K562 (cell line): ENCODE measurements around the gene HARS2. TPM values are rescaled to one million over a fixed set of nuclear protein-coding genes. Genes with fewer than 3 reads are reported as not detected.

ENCODE experiments used
- CBFA2T3 ChIP-seq: fragments of 450-650 bp; IDR thresholded peaks from 2 replicates; pipeline ENCODE4 v1.6.1; 2017
- CEBPB ChIP-seq: fragments of 450-650 bp; IDR thresholded peaks from 2 replicates; pipeline ENCODE4 v1.6.1; 2016; ENCODE audit warnings: missing genetic modification characterization, missing compliant biosample characterization
- EHMT2 ChIP-seq: fragments of 450-650 bp; IDR thresholded peaks from 2 replicates; pipeline ENCODE4 v1.6.1; 2018; ENCODE audit warnings: antibody characterized with exemption
- ELF4 ChIP-seq: fragments of 450-650 bp; formaldehyde crosslinking; IDR thresholded peaks from 2 replicates; pipeline ENCODE4 v1.4.0; 2022; ENCODE audit warnings: missing genetic modification characterization
- HDAC6 ChIP-seq: IDR thresholded peaks from 2 replicates; pipeline ENCODE4 v1.6.1; 2012; ENCODE audit warnings: low read depth, mild to moderate bottlenecking, control low read depth, inconsistent platforms, low read length, moderate library complexity
- HNRNPL ChIP-seq: fragments of 200-400 bp; formaldehyde crosslinking; IDR thresholded peaks from 2 replicates; pipeline ENCODE4 v1.6.1; 2017; ENCODE audit warnings: low read depth, mild to moderate bottlenecking, low read length
- HNRNPUL1 ChIP-seq: fragments of 200-400 bp; formaldehyde crosslinking; IDR thresholded peaks from 2 replicates; pipeline ENCODE4 v1.6.1; 2017; ENCODE audit warnings: low read length
- JUND ChIP-seq, 2 experiments: IDR thresholded peaks; 2 replicates in 1 of 2; 3 replicates in 1 of 2; pipeline ENCODE4 v1.6.1; 2011; ENCODE audit warnings: borderline replicate concordance in 2 of 2, low read depth in 2 of 2, low read length in 2 of 2, improper control_type of control experiment in 1 of 2, missing biosample characterization in 1 of 2, missing genetic modification characterization in 1 of 2, missing genetic modification reagents in 1 of 2
- MAFK ChIP-seq: IDR thresholded peaks from 2 replicates; pipeline ENCODE4 v1.6.1; 2011; ENCODE audit warnings: low read length, improper control_type of control experiment
- OTX1 ChIP-seq: fragments of 450-650 bp; formaldehyde crosslinking; IDR thresholded peaks from 2 replicates; pipeline ENCODE4 v1.4.0; 2022; ENCODE audit warnings: mild to moderate bottlenecking
- PURB ChIP-seq: sonication (generic); formaldehyde crosslinking; IDR thresholded peaks from 2 replicates; pipeline ENCODE4 v1.9.0; 2021; ENCODE audit warnings: low read depth, mild to moderate bottlenecking, missing genetic modification reagents
- SAFB2 ChIP-seq: fragments of 200-400 bp; formaldehyde crosslinking; IDR thresholded peaks from 2 replicates; pipeline ENCODE4 v1.6.1; 2018; ENCODE audit warnings: borderline replicate concordance, low read length, low read depth, moderate library complexity; ENCODE audit not compliant: severe bottlenecking
- TAF15 ChIP-seq: fragments of 200-400 bp; formaldehyde crosslinking; IDR thresholded peaks from 2 replicates; pipeline ENCODE4 v1.6.1; 2017; ENCODE audit warnings: mild to moderate bottlenecking, low read depth, low read length, moderate library complexity
- TBP ChIP-seq: optimal IDR thresholded peaks from 2 replicates; pipeline ENCODE3; 2011; ENCODE audit warnings: low read depth, low read length, improper control_type of control experiment
- ZBED1 ChIP-seq: IDR thresholded peaks from 2 replicates; pipeline ENCODE4 v1.6.1; 2014
- ZC3H8 ChIP-seq: fragments of 450-650 bp; IDR thresholded peaks from 2 replicates; pipeline ENCODE4 v1.6.1; 2017
- ZKSCAN8 ChIP-seq: fragments of 200-800 bp; sonication (Bioruptor generic); IDR thresholded peaks from 2 replicates; pipeline ENCODE4 v1.6.1; 2016; ENCODE audit warnings: missing genetic modification characterization, missing compliant biosample characterization
- ZNF347 ChIP-seq: fragments of 450-650 bp; formaldehyde crosslinking; IDR thresholded peaks from 2 replicates; pipeline ENCODE4 v1.4.0; 2020; ENCODE audit warnings: low read depth, mild to moderate bottlenecking, moderate library complexity
- polyA plus RNA-seq, 8 experiments: library from polyadenylated mRNA; depleted of rRNA in 4 of 8; stranded (reverse) in 5 of 8; unstranded in 3 of 8; fragments of >200 nt; fragmentation: Nextera tagmentation in 2 of 8; fragmentation: Illumina TruSeq in 1 of 8; extraction: Ambion mirVana in 2 of 8; extraction: Trizol in 1 of 8; gene quantifications; 2 replicates each; pipeline versions ENCODE4 v1.2.1 to v1.2.3, GENCODE V29; 2011 to 2014; ENCODE audit warnings: inconsistent platforms in 1 of 8, missing spikeins in 1 of 8
- total RNA-seq, 7 experiments: library from RNA; depleted of rRNA in 6 of 7; stranded (reverse); fragments of >200 nt in 6 of 7; fragmentation: Illumina TruSeq in 2 of 7; extraction: Trizol in 2 of 7; gene quantifications; 2 replicates each; pipeline versions ENCODE4 v1.2.1 to v1.2.3, GENCODE V29; 2011 to 2021; ENCODE audit warnings: low replicate concordance in 1 of 7
- TF ChIP-seq, protein P1 (sequence below): sonication (generic); formaldehyde crosslinking; IDR thresholded peaks from 2 replicates; pipeline ENCODE4 v1.8.1; 2023; ENCODE audit warnings: mild to moderate bottlenecking, missing genetic modification reagents
- TF ChIP-seq, protein P2 (sequence below): fragments of 150-350 bp; conservative IDR thresholded peaks from 2 replicates; pipeline ENCODE4 v1.6.1; 2014; ENCODE audit warnings: low read length
- TF ChIP-seq, protein P3 (sequence below): fragments of 250-450 bp; sonication (Bioruptor Pico); IDR thresholded peaks from 2 replicates; pipeline ENCODE4 v1.8.0; 2021; ENCODE audit warnings: moderate library complexity, mild to moderate bottlenecking, inconsistent platforms
- TF ChIP-seq, protein P4 (sequence below), 2 experiments: IDR thresholded peaks; 2 replicates each; pipeline ENCODE4 v1.6.1; 2011; ENCODE audit warnings: borderline replicate concordance in 1 of 2, control low read depth in 1 of 2, low read depth in 1 of 2, low read length in 1 of 2, mild to moderate bottlenecking in 1 of 2, mixed read lengths in 1 of 2, moderate library complexity in 1 of 2; ENCODE audit not compliant: insufficient read depth in 1 of 2, insufficient read length in 1 of 2, poor library complexity in 1 of 2, severe bottlenecking in 1 of 2; ENCODE audit errors: extremely low read depth in 1 of 2

HARS2 gene
- total and polyA plus RNA-seq, 9 of the 15 experiments (the other 6 are each of a cell fraction or from before 2014, with no cell fraction given) = 8.5 to 41.6 (median 27.1) TPM

DNA sequence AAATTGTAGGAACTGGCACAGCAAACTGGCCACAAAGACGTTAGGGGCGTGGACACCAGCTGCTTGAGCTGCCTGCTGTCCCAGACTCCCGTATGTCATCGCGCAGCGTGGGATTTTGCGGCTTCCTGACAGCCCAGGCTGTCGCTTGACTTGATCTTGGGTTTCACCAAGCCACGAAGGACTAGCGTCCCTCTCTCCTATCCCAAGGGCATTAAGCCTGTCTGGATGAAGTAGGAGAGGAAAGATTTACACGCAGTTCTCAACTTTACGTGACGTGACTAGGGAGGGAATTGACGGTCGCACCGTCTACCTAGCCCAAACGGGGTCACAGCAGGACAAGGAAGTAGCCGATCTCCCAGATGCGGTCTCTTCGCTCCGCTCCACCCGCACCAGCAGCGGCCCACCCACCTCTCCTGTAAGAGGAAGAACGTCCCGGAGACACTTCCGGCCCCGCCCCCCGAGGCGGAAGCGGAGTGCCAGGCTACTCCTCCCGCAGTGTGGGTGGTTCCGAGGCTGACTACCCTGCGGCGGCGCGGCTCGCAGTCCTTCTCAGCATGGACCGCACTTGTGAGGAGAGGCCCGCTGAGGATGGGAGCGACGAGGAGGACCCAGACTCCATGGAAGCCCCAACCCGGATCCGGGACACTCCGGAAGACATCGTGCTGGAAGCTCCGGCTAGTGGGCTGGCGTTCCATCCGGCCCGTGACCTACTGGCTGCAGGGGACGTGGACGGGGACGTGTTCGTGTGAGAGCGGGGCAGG lies 26.7 kb upstream of the HARS2 start, which contains the start of gene WDR55 (continued):
- TF ChIP-seq, protein P1, sequence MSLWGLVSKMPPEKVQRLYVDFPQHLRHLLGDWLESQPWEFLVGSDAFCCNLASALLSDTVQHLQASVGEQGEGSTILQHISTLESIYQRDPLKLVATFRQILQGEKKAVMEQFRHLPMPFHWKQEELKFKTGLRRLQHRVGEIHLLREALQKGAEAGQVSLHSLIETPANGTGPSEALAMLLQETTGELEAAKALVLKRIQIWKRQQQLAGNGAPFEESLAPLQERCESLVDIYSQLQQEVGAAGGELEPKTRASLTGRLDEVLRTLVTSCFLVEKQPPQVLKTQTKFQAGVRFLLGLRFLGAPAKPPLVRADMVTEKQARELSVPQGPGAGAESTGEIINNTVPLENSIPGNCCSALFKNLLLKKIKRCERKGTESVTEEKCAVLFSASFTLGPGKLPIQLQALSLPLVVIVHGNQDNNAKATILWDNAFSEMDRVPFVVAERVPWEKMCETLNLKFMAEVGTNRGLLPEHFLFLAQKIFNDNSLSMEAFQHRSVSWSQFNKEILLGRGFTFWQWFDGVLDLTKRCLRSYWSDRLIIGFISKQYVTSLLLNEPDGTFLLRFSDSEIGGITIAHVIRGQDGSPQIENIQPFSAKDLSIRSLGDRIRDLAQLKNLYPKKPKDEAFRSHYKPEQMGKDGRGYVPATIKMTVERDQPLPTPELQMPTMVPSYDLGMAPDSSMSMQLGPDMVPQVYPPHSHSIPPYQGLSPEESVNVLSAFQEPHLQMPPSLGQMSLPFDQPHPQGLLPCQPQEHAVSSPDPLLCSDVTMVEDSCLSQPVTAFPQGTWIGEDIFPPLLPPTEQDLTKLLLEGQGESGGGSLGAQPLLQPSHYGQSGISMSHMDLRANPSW (CRISPR knock-in tag) = 0 out of 2 replicates have a peak, but pooled peaks have one; percentile 5
- TF ChIP-seq OTX1 (CRISPR knock-in tag) (no peak; the same call in 1 of the 2 replicates), ZNF347 (CRISPR knock-in tag) (no peak), TAF15 (no peak), EHMT2 (no peak), SAFB2 (no peak), CEBPB (no peak), TBP (peak; percentile 70), HDAC6 (no peak), CBFA2T3 (peak; percentile 25; the same call in 1 of the 2 replicates), HNRNPUL1 (no peak), ELF4 (CRISPR knock-in tag) (peak; percentile 78; the same call in 1 of the 2 replicates), HNRNPL (no peak), JUND (IDR thresholded peaks at IDR 0.05; ENCODE audit: borderline replicate concordance, low read depth, low read length) (no peak; the same call in 1 of the 2 replicates), JUND (tag; IDR thresholded peaks at IDR 0.05; ENCODE audit: borderline replicate concordance, low read depth, low read length) (no peak; the same call in 1 of the 3 replicates), ZC3H8 (no peak), ZKSCAN8 (CRISPR knock-in tag) (no peak), MAFK (no peak), ZBED1 (0 out of 2 replicates have a peak, but pooled peaks have one; percentile 14), PURB (CRISPR knock-in tag) (no peak)
- TF ChIP-seq, protein P2, sequence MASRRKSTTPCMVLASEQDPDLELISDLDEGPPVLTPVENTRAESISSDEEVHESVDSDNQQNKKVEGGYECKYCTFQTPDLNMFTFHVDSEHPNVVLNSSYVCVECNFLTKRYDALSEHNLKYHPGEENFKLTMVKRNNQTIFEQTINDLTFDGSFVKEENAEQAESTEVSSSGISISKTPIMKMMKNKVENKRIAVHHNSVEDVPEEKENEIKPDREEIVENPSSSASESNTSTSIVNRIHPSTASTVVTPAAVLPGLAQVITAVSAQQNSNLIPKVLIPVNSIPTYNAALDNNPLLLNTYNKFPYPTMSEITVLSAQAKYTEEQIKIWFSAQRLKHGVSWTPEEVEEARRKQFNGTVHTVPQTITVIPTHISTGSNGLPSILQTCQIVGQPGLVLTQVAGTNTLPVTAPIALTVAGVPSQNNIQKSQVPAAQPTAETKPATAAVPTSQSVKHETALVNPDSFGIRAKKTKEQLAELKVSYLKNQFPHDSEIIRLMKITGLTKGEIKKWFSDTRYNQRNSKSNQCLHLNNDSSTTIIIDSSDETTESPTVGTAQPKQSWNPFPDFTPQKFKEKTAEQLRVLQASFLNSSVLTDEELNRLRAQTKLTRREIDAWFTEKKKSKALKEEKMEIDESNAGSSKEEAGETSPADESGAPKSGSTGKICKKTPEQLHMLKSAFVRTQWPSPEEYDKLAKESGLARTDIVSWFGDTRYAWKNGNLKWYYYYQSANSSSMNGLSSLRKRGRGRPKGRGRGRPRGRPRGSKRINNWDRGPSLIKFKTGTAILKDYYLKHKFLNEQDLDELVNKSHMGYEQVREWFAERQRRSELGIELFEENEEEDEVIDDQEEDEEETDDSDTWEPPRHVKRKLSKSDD = peak; percentile 9; the same call in 1 of the 2 replicates
- TF ChIP-seq, protein P3, sequence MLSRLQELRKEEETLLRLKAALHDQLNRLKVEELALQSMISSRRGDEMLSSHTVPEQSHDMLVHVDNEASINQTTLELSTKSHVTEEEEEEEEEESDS (CRISPR knock-in tag) = no peak
- TF ChIP-seq, protein P4, sequence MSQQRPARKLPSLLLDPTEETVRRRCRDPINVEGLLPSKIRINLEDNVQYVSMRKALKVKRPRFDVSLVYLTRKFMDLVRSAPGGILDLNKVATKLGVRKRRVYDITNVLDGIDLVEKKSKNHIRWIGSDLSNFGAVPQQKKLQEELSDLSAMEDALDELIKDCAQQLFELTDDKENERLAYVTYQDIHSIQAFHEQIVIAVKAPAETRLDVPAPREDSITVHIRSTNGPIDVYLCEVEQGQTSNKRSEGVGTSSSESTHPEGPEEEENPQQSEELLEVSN (IDR thresholded peaks at IDR 0.05; ENCODE audit: borderline replicate concordance in 1 of 2, extremely low read depth in 1 of 2, insufficient read depth in 1 of 2, insufficient read length in 1 of 2, low read depth in 1 of 2, low read length in 1 of 2, poor library complexity in 1 of 2, severe bottlenecking in 1 of 2) = peak; percentile 15 to 17
